Fibroblast of pulmonary artery (primary cell): ENCODE data around the gene KAT8.
A peak's percentile ranks its signal among the peaks of the same experiment; 100 is the strongest.
"Not testable (repeated sequence)": the region's sequence is repeated elsewhere in the genome, so short reads cannot be mapped to it uniquely, and the experiment has no call there.

Source experiments
- DNase-seq: peaks from one replicate; pipeline ENCODE4 v3.0.0-alpha.2; 2010; ENCODE audit warnings: low read depth
- H3K4me3 ChIP-seq: replicated peaks from 2 replicates; pipeline ENCODE4 v1.5.1; 2011; ENCODE audit warnings: low read depth, mild to moderate bottlenecking, control low read depth, low read length, moderate library complexity
- CTCF ChIP-seq: IDR thresholded peaks from 2 replicates; pipeline ENCODE4 v1.5.1; 2011; ENCODE audit warnings: mild to moderate bottlenecking, control low read depth, low read length, inconsistent platforms; ENCODE audit errors: missing control alignments

KAT8 gene

GRCh38 chr16:31138621-31139578, 21.4 kb downstream of the KAT8 start:
- peak overlapping the region; percentile 10 for H3K4me3 ChIP-seq
- peak; percentile 62 for DNase-seq
- TF ChIP-seq CTCF, result no peak

- DNase-seq, H3K4me3 ChIP-seq: not testable (repeated sequence)
Observed at GRCh38 chr16:31141071-31141469, 23.6 kb downstream of the KAT8 start.

- no peak for TF ChIP-seq CTCF
- no peak for DNase-seq
- H3K4me3 ChIP-seq, result peak overlapping the region; percentile 9
Observed at GRCh38 chr16:31141489-31142108, 24.1 kb downstream of the KAT8 start.

- peak; percentile 99 for DNase-seq
- H3K4me3 ChIP-seq, result peak overlapping the region; percentile 32
- peak; percentile 73 for TF ChIP-seq CTCF
Observed at GRCh38 chr16:31142109-31143010, 24.9 kb downstream of the KAT8 start.

GRCh38 chr16:31143011-31143693, 25.7 kb downstream of the KAT8 start:
- TF ChIP-seq CTCF, result no peak
- H3K4me3 ChIP-seq, result no peak overlapping the region
- no peak for DNase-seq

GRCh38 chr16:31143694-31144148, 26.3 kb downstream of the KAT8 start:
- no peak for DNase-seq
- no peak for TF ChIP-seq CTCF
- no peak overlapping the region for H3K4me3 ChIP-seq

- H3K4me3 ChIP-seq, DNase-seq: not testable (repeated sequence)
Observed at GRCh38 chr16:31144418-31144817, 27.0 kb downstream of the KAT8 start.
